Hepatic stellate cell (primary cell): Measurements from ENCODE around the gene IMMT.
"Not testable (repeated sequence)": the region's sequence is repeated elsewhere in the genome, so short reads cannot be mapped to it uniquely, and the experiment has no call there.

Source experiments
- DNase-seq: peaks from one replicate; pipeline ENCODE4 v3.0.0; 2011; ENCODE audit warnings: low spot score

The IMMT gene

DNA sequence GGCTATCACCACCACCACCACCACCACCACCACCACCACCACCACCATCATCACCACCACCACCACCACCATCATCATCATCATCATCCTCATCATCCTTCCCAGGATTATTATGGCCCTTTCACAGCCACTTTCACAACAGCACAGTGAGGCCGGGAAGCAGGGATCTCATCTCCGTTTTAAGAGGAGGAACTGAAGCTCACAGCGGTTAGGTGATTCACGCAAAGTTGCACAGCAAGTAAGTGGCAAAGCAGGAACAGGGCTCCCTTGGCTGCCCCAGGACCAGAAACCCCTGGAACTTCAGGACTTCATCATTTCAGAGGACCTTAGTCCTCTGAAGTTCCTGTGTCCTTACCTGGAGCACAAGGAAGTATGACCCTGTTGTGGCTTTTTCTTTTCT is 30.8 kb upstream of the IMMT start:
- no peak for DNase-seq

DNA sequence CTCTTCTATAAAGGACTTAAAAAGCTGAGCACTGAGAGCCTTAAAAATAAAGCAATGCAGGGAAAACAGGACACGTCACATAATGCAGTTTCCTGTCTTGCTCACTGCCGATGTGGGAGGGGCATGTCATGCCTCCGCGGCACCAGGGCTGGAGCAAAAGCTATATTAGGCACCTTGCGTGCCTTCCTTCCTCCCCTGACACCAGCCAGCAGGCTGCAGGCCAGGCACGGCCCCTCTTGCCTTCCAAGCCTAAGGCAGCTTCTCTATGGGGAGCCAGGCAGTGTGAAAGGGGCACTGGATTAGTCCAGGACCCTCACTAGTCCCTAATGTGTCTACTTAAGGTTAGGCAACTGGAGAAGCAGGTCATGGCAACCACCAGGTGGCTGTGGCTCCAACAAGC is 30.3 kb upstream of the IMMT start:
- peak; percentile 85 for DNase-seq

DNA sequence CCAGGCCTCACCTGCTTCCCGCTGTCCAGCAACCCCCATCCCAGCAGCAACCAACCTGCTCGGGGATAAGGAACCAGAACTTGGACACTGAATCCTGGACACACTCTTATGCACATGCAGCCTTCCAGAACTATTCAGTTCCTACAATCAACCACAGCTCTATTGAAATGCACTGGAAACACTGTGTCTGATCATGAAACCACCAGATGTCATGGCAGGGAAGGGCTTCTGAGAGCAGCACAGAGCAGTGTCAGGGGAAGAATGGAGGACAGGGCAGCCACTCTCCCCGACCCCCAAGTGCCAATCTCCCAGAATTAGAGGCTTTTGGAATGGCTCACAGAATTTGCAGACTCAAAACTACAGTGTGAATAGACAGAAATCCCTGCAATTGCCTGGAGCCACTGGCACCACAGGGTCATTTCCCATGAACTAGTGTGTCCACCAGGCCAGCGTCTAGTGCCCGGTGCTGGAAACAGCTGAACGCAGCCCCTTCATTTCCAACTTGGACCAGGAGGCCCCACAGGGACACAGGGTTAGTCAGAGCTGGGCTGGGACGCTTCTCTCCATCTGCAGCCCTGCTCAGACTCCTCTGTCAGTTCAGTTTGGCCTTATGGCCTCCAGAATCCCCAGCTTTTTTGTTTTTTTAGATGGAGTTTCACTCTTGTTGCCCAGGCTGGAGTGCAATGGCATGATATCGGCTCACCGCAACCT is 29.5 kb upstream of the IMMT start:
- DNase-seq: peak; percentile 44

DNA sequence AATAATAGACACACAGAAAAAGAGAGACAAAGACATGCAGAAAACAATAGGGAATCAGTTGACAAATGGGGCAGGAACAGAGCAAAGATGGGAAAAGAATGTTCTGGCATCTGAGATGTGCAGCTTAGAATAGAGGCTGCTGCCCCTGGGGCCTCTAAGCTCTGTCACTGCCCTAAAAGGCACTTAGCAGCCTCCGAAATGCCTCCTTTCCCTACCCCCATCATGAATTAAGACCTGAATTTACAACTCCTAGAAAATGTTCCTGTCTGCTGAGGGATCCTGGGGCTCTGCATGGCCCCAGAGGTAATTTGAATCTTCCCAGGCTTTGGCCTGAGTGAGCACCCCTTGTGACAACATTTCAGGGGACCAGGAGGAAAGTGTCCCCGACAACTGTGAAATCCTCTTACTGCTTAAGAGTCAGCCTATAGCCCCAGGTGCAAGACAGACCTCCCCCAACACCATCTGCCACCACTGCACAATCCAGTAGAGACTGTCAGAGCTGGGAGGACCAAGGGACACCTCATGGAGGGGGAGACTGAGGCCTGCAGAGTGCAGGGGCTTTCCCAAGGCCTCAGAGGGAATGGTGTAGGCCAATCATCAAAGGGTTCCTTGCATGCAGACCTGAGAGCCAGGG is 28.8 kb upstream of the IMMT start:
- no peak for DNase-seq

DNA sequence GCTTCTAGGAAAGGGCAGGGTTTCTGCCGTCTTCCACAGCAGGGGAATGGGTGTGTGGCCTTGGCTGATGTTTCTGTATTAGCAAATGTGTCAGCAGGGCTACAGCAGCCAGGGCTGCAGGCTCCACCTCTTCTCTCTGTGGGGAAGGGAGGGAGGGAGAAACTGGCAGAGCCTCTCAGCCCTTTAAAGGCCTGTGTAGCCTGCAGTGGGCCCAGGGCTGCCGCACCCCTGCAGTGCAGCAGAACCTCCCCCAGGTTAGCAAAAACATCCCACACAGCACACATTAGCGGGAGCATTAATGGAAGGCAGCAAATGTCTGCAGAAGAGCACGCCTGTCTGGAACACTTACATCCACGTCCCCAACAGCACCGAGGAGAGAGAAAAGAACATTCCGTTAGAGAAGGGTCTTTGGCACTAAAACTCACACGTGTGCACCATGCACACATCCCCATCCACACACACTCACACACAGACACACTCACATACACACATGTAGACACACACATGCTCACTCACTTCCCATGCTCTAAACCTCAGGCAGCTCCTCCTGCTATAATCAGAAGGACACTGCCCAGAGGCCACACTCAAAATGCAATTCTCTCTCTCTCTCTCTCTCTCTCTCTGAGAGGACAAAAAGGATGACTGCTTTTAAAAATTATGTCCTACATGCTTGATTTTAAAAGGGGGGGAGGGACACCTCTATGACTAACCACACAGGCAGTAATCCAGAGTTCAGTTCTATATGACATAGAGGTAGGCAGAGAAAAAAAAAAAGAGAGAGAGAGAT is 28.1 kb upstream of the IMMT start:
- DNase-seq: peak; percentile 53

DNA sequence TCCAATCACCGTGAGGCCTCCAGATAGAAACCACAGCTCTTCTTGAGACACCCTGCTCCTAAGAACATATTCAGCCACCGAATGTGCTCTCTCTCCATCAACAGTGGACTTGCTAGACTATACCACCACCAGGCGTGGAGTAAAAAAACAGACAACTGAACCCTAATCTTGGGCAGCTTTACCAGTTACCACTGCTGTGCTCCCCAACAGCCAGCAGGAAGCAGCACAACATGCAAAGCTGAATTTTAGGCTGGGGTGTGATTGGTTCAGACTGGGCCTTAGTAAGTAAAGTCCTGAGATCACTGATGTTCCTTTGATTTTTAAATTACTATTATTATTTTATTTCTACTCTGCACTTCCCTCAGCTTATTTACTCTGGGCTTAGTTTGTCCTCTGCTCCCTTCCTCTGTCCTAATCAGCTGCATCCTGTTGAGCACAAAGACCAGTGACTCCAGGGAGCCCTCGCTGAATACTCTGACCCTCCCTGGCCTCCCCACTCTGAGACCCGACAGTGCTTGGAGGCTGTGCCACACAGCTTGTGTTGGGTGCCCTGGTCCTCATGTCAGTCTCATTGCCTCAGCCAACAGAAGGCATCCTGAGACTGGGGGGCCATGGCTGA is 25.9 kb upstream of the IMMT start:
- peak; percentile 61 for DNase-seq

DNA sequence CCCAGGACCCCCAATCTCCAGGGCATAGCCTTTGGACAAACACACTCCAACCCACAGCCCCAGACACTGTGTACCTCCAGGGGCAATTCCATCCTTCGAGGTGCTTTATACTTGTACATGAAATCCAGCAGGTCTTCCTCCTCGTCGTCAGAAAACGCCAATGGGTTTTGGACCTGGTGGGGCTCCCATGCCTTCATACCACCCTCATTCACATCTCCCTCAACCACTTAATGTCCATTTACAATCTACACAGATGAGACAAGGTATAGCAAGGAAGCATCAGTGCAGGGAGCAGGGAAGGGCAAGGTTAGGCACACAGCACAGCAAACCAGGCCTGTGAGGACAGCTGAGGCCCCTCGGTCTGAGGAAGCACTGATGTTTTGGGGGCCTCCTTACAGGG is 24.6 kb upstream of the IMMT start:
- no peak for DNase-seq

DNA sequence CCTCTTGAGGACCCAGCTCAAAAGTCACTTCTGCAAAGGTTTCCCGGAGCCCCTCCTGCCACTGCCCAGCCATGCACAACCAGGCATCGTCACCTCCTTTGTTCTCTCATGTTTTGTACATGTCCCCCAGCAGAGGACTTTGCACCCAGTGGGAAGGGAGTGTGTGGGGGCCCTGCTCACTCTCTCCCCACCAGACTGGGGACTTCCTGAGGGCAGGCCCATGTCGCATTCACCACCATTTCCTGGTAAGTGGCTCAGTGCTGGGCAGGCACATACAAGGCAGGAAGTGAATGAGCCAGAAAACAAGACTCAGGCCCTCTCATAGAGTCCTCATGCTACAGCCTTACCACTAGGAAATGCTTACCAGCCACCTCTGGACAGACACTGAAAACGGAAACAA is 22.9 kb upstream of the IMMT start:
- no peak for DNase-seq

DNA sequence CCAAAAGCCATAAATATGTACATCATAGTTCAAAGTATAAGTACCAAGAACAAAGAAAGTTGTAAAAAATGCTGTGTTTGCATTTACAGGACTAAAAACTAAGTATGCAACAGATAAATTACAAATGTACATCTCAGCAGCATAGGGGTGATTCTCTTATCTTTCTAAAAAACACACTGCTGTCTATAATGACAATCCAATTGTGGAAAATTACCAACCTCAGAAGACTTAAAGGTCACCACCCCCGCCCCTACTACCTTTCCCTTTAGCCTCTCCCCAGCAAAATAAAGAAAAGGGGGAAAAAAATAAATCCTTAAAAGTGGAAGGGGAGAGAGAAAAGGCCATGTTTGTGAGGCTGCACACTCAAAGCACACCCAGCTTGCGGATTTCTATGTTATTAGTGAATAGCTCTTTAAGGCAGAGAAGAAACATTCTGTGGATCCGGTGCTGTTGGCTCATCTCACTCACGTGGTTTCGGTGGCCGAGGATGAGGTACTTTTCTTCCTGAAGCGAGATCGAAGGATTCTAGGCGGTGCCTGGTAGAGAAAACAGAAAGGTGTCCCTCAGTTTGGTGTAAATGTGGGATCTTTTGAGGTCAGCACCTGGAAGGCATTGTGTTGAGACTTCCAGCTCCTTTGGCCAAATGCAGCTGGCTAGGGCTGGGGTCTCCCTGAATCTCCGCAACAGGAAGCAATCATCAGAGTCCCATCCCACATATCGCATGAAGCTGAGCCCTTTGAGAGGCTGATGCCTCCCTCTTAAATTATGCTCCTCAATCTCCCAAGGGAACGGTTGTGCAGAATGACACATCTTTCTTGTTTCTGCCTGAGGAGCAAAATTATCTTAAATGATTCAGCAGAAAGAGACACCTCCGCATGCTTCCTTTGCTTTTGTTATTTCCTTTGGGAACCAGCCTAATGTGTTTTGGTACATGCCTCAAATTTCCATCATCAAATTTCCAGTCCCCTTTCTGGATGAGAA is 21.6 kb upstream of the IMMT start:
- DNase-seq: peak; percentile 33

DNA sequence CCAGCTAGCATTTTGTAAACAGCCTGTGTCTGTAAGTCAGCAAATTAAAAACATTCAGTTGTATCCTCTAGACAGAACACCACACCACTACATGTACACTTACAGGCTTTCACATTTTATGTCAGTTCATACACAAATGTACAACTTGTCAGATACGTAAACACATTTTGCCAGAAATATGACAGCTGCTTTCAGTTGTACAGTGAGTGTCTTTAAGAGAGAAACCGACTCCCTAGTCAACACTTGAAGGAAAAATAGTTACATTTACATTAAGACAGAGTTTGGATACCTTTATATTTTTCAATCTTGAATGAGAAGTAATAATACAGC is 19.2 kb upstream of the IMMT start:
- DNase-seq: no peak

DNA sequence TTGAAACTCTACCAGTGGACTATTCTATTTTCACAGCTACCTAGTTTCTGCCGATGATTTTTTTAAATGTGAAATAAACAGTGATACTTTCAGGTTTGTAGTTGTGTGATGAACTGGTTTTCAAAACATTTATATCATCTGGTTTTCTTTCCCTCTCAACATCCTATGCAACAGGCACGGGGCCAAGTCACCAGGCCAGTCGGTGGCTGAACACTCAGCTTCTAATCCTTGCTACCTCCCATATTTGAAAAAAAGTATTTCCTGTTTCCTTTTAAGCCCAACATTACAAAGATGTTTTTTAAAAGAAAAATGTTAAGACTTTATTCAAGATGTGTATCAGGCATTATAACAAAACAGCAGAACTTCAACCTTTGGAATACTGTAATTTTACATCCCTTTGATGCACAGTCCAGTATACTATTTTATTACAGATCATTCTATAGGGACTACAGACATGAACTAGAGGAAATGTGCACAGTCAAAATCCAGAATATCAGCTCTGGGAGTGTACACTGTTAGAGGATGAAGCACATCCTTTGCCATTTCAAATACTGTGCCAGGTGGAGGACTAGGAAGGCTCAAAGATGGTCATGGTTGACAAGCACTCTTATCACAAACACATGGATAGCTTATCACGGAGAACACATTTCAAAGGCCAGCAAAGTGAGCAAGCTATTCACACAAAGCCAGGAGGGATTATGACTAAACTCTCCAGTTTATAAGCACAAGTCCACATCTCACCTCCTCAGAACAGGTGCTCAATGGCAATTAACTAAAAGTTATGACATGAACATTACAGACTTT is 18.6 kb upstream of the IMMT start:
- no peak for DNase-seq

DNA sequence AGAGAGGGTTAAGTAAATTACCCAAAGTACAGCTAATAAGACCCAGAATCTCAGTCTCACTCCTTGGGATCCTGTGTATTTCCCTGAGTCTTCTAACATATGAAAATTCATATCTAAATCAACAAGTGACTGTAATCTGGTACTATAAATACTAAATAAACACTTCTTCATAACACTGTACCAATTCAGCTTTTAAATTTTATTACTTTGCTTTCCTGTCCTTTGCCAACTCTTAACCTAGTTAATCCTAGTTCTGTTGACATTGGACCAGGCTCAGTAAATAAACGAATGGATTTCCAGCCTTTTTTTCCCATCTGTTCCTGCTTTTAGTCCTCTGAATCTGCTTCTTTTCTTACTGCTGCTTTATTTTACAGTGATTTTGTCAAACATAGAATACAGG is 17.8 kb upstream of the IMMT start:
- no peak for DNase-seq

DNA sequence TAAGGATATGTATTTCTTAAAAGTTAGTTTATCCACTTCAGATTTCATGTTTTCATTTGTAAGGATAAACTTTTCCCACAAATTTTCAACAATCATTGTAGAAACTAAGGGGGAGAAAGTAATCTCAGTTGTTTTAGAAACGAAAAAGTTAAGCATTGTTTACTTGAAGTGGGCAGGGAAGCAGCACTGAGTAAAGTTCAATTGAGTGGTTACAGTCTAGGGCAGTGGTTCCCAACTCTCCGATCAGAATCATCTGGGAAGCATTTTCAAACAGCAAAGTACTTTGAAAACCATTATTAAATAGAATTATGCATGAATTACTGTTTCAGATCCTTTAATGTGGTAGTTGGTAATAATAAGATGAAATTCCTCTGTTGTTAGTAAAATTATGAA is 16.5 kb upstream of the IMMT start:
- no peak for DNase-seq

DNA sequence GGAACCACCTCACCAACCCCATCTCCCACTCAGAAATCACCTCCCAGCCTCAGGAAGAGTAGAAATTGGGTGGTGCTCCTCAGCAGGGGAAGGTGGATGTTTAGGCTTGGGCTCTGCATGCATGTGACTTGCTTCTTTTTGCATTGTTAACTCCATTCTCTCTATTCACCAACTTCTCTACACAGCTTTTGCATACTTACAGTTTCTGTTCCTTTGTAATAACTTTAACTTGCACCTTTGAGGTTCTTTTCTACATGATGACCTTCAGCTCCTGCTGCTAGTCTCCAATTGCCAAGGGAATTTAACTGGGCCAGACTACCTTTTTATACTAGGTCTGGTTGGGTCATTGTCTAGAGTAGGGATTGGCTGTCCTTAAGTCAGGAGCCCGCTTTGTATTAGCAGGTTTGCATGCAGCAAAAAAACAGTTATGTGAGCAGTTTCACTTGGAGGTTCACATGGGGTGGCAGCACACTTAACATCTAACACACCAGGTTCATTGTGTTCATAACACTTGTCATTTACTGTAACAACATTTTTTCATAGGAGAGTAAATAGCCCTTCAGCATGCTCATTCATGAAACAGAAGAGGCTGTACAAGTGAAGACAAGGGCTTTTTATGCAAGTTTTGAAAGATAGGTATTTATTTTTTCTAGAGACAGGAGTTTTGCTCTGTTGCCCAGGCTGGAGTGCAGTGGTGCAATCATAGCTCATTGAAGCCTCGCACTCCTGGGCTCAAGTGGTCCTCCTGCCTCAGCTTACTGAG is 16.0 kb upstream of the IMMT start:
- DNase-seq: no peak

DNA sequence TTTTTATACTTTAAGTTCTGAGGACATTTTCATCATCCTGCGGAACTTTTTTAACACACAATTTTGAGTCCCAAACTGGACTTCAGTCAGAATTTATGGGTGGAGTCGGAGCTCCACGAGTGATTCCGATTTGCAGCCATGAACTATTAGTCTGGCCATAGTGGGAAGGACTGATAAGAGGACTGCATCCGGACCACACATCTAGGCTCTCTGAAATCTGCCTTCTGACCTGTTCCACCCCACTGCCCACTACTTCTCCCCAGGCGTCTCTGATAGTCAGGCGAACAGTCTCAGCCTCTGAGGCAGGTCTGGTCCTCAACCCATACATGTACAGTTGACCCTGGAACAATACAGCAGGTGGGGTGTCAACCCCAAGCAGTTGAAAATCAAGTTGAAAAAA is 9.2 kb upstream of the IMMT start:
- DNase-seq: no peak

DNA sequence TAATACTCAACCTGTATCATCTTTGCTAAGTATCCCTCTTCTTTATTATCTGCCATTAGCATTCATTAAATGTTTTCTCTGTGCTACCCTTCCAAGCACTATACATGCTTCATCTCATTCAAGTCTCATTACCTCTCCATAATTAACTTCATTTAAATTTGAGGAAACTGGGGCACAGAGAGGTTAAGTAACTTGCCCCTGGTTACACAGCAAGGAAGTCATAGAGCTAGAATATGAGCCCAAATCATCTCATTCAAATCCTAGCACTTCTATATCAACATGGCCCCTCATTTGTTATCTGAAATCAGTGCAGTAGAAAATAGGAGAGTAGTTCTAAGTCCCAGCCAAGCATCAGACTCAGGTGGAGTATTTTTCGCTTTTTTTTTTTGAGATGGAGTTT is 8.4 kb upstream of the IMMT start:
- no peak for DNase-seq

DNA sequence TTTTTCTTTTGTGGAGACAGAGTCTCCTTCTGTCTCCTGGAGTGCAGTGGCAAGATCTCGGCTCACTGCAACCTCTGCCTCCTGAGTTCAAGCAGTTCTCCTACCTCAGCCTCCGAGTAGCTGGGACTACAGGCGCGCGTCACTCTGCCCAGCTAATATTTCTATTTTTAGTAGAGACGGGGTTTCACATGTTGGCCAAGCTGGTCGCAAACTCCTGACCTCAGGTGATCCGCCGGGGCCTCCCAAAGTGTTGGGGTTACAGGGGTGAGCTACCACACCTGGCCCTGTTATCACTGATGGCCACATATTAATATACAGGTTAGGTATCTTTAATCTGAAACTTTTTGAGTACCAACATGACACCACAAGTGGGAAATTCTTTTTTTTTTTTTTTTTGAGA is 7.4 kb upstream of the IMMT start:
- no peak for DNase-seq

DNA sequence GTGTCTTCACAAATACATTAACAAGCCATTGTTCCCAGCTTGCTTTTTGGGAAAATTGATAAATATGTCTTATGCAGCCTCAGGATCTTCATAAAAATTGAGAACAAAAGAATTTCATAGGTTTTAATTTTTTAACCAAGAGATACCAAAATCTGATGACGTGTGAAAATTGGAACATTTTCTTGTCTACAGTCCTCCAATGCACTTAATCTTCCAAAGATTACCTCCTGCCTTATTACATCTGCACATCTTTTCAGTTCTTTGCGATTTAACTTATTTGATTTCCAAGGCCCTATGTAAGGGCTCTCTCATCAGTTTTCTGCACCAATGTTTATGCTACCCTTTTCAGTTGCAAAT is 7.1 kb upstream of the IMMT start:
- no peak for DNase-seq

DNA sequence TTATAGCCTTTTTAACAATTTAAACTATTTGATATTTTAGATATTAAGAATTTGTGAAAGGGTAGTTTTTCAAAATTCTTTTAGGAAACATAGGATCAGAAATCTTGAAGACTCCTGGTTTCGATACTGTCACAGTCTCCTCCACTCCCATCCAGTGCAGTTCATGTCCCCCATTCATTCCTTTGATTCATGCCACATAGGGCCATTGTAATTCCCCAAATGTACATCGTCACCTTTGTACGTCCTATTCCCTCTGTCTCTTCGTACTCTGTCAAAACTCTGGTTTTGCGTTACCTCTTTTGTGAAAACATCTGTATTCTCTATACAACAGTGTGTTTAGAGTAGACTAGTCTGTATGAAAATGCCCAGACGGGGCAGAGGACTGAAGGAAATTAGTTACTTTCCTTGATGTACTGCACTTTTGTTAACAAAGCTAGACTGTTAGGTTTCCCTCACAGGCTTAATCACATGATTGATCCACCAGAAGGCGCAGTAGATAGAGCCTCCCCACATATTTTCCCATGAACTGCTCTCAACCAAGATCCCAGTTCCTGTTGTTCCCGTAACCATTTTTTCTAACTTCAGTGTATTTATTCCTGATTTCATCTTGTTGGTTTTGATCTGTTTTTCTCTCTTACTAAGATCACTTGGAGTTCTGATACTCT is 6.5 kb upstream of the IMMT start:
- no peak for DNase-seq

DNA sequence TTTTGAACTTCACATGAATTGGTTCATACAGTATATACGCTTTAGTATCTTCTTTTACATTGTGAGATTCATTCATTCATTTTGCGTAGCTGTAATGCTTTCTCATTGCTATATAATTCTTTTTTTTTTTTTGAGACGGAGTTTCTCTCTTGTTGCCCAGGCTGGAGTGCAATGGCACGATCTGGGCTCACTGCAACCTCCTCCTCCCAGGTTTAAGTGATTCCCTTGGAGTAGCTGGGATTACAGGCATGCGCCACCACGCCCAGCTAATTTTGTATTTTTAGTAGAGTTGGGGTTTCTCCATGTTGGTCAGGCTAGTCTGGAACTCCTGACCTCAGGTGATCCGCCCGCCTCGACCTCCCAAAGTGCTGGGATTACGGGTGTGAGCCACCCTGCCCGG is 5.3 kb upstream of the IMMT start:
- DNase-seq: not testable (repeated sequence)
